GM12801 (cell line): ENCODE data around the gene INPP4B.

Experiments
- CTCF ChIP-seq: IDR thresholded peaks from one replicate; pipeline ENCODE4 v1.5.1; 2011; ENCODE audit warnings: control low read depth; ENCODE audit not compliant: insufficient read length; ENCODE audit errors: extremely low read depth

The INPP4B gene

GRCh38 chr4:142311916-142312315 is 534.2 kb downstream of the INPP4B start:
- no peak for TF ChIP-seq CTCF

- TF ChIP-seq CTCF: no peak
These were observed 536.3 kb downstream of the INPP4B start for GRCh38 chr4:142309772-142310171.

GRCh38 chr4:142307857-142308256 is 538.2 kb downstream of the INPP4B start:
- TF ChIP-seq CTCF: no peak

DNA sequence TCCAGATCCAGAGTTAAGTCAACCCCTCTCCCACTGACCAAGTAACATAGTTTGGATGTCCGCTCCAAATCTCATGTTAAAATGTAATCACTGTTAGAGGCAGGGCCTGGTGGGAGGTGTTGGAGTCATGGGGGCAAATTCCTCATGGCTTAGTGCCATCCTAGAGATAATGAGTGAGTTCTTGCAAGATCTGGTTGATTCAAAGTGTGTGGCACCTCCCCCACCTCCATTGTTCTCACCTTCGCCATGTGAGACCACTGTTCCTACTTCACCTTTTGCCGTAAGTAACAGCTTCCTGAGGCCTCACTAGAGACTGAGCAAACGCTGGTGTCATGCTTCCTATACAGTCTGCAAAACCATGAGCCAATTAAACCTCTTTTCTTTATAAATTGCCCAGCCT is 548.8 kb downstream of the INPP4B start:
- TF ChIP-seq CTCF: no peak

DNA sequence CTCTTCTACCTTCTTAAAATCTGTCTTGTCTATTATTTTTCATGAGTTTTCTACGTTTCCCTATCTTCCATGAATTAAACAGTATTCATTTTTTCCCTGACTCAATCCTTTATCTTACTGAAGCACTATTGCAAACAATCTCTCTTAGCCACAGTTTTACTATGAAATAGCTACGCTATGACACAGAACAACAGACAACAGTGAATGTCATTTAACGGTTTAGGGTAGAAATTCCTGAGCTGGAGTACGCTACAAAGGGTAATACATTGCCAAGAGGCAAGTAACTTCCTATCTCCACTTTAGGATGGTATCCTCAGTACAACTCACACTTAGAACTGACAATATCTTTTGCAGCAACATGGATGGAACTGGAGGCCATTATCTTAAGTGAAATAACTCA is 552.6 kb downstream of the INPP4B start:
- TF ChIP-seq CTCF: no peak

GRCh38 chr4:142292231-142292630 is 553.9 kb downstream of the INPP4B start:
- TF ChIP-seq CTCF: no peak

GRCh38 chr4:142291299-142292050 is 554.6 kb downstream of the INPP4B start:
- TF ChIP-seq CTCF: no peak
